Ishikawa (cell line): ENCODE measurements around the gene GNG12.

Experiments used
- CEBPB ChIP-seq: IDR thresholded peaks from 2 replicates; pipeline ENCODE4 v1.6.1; 2012
- CREB1 ChIP-seq: IDR thresholded peaks from 2 replicates; pipeline ENCODE4 v1.6.1; 2012; ENCODE audit warnings: low read depth
- EGR1 ChIP-seq: IDR thresholded peaks from 2 replicates; pipeline ENCODE4 v1.6.1; 2012
- EP300 ChIP-seq: IDR thresholded peaks from 2 replicates; pipeline ENCODE4 v1.6.1; 2012; ENCODE audit warnings: borderline replicate concordance
- FOXM1 ChIP-seq: IDR thresholded peaks from 2 replicates; pipeline ENCODE4 v1.6.1; 2012; ENCODE audit warnings: low read depth, borderline replicate concordance
- NFIC ChIP-seq: IDR thresholded peaks from 2 replicates; pipeline ENCODE4 v1.6.1; 2012
- RAD21 ChIP-seq: IDR thresholded peaks from 2 replicates; pipeline ENCODE4 v1.6.1; 2012; ENCODE audit warnings: low read depth
- TAF1 ChIP-seq: IDR thresholded peaks from 2 replicates; pipeline ENCODE4 v1.6.1; 2012; ENCODE audit warnings: low read depth, mild to moderate bottlenecking
- TCF12 ChIP-seq: IDR thresholded peaks from 2 replicates; pipeline ENCODE4 v1.6.1; 2012; ENCODE audit warnings: low read depth
- TEAD4 ChIP-seq: IDR thresholded peaks from 2 replicates; pipeline ENCODE4 v1.6.1; 2012
- YY1 ChIP-seq: IDR thresholded peaks from 2 replicates; pipeline ENCODE4 v1.6.1; 2012; ENCODE audit warnings: low read depth
- ZBTB7A ChIP-seq: IDR thresholded peaks from 2 replicates; pipeline ENCODE4 v1.6.1; 2012; ENCODE audit warnings: low read depth
- TF ChIP-seq, protein P1 (sequence below): IDR thresholded peaks from 2 replicates; pipeline ENCODE4 v1.6.1; 2012
- TF ChIP-seq, protein P2 (sequence below): IDR thresholded peaks from 2 replicates; pipeline ENCODE4 v1.6.1; 2012
- TF ChIP-seq, protein P3 (sequence below): IDR thresholded peaks from 2 replicates; pipeline ENCODE4 v1.6.1; 2012; ENCODE audit warnings: low read depth, mild to moderate bottlenecking

Gene GNG12

DNA sequence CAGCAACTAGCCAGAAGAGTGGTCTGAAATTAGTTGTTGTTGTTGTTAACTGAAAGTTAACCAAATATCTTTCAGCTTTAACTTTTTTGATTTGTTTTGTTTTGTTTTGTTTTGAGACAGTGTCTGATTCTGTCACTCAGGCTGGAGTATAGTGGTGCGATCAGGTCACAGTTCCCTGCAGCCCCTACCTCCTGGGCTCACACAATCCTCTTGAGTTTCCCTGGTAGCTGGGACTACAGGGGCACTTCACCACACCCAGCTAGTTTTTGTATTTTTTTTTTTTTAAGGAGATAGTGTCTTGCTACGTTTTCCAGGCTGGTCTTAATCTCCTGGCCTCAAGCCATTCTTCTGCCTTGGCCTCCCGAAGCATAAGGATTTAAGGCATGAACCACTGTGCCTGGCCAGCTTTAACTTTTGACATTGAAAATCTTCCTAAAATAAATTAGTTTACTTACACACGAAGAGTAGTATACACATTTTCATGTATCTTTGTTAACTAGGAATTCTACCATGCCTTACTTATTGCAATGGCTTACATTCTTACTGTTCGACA is 45.0 kb downstream of the GNG12 start:
- TF ChIP-seq TAF1 = no peak
- no peak for TF ChIP-seq CEBPB
- no peak for TF ChIP-seq RAD21
- no peak for TF ChIP-seq YY1
- TF ChIP-seq, protein P1, sequence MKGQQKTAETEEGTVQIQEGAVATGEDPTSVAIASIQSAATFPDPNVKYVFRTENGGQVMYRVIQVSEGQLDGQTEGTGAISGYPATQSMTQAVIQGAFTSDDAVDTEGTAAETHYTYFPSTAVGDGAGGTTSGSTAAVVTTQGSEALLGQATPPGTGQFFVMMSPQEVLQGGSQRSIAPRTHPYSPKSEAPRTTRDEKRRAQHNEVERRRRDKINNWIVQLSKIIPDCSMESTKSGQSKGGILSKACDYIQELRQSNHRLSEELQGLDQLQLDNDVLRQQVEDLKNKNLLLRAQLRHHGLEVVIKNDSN = no peak
- no peak for TF ChIP-seq TEAD4
- TF ChIP-seq, protein P2, sequence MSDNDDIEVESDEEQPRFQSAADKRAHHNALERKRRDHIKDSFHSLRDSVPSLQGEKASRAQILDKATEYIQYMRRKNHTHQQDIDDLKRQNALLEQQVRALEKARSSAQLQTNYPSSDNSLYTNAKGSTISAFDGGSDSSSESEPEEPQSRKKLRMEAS = no peak
- TF ChIP-seq NFIC = no peak
- TF ChIP-seq ZBTB7A = no peak
- no peak for TF ChIP-seq EP300
- TF ChIP-seq, protein P3, sequence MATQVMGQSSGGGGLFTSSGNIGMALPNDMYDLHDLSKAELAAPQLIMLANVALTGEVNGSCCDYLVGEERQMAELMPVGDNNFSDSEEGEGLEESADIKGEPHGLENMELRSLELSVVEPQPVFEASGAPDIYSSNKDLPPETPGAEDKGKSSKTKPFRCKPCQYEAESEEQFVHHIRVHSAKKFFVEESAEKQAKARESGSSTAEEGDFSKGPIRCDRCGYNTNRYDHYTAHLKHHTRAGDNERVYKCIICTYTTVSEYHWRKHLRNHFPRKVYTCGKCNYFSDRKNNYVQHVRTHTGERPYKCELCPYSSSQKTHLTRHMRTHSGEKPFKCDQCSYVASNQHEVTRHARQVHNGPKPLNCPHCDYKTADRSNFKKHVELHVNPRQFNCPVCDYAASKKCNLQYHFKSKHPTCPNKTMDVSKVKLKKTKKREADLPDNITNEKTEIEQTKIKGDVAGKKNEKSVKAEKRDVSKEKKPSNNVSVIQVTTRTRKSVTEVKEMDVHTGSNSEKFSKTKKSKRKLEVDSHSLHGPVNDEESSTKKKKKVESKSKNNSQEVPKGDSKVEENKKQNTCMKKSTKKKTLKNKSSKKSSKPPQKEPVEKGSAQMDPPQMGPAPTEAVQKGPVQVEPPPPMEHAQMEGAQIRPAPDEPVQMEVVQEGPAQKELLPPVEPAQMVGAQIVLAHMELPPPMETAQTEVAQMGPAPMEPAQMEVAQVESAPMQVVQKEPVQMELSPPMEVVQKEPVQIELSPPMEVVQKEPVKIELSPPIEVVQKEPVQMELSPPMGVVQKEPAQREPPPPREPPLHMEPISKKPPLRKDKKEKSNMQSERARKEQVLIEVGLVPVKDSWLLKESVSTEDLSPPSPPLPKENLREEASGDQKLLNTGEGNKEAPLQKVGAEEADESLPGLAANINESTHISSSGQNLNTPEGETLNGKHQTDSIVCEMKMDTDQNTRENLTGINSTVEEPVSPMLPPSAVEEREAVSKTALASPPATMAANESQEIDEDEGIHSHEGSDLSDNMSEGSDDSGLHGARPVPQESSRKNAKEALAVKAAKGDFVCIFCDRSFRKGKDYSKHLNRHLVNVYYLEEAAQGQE = no peak
- TF ChIP-seq CREB1 = no peak

DNA sequence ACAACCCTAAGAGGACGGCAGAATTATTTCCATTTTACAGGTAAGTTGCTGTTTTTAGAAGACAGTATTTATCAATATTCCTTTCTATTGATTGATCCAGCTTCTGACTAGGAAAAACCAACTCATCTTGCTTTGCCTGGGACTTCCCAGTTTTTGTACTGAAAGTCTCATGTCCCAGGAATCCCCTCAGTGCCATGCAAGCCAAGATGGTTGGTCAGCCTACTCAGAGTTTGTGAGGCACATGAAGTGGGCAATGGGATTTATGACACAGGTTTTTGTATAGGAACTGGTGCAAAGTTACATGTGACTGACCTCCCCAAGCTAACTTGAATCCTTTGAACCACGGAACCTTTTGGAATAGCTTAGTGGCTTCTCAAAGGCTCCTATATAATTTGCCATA is 45.5 kb downstream of the GNG12 start:
- TF ChIP-seq RAD21 (no peak), TCF12 (no peak), TEAD4 (no peak), YY1 (no peak), FOXM1 (no peak), CEBPB (no peak), ZBTB7A (no peak), TAF1 (no peak), NFIC (no peak), EP300 (no peak)
- TF ChIP-seq, protein P3 = no peak
- TF ChIP-seq, protein P2 = no peak

DNA sequence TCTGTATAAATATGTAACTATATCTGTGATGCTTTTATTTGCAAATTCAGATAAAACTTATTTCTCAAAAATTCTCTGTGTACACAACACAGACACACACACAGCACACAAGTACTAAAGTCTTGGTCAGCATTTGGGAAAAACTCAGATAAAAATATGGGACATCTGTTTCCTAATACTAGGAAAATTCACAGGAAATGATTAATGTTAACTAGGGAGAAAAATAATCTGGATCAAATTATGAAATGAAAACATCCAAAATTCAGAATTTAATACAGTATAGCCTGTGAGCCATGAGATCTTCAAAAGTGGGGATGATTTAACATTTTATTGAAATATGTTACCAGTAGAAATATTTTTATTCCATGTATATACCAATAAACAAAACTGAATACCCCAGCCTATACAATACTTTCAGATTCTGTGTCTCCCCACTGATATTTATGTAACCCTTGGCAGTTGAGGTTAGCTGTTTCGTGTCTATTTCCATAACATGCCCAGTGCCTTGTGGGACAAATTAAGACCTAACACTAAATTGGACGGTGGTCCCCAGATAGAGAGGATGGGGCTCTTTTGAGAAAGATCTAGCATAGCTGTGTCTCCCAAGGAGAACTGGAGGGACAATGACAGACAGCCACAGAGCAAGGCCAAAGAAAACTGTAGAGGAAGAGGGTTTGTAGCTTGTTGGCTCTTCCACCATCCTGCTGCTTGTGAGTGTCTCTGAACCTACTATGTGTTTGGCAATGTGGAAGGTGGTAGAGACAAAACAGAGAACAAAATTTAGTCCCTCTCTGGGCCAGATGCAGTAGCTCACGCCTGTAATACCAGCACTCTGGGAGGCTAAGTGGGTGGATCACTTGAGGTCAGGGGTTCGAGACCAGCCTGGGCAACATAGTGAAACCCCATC is 47.2 kb downstream of the GNG12 start:
- TF ChIP-seq CREB1 = no peak
- TF ChIP-seq RAD21 = no peak
- TF ChIP-seq, protein P2 = no peak

DNA sequence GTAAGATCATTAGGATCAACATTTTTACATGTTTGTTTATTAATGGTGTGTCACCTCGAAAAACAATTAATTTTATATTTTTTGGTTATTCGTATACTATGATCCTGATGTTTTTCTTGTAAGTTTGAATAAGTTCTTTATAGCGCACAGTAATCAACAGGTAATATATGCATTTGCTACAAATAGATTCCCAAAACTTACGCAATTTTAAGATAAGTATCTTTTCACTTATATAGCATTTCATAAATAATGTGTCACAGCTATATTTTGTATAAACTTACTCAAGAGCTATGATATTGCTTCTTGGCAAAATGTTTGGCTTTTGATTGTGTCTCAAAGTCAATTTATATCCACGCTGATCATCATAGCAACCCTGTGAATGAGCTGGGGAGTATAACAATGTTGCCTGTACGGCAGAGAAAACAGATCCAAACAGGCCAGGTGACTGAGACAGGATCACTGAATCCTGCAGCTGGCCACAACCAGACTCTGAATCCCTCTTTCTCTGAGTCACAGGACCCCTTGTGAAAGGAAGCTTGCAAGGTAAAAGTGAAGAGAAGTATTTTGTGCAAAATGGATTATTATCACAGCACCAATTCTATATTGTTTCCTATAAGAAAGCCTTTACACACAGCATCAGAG is 48.6 kb downstream of the GNG12 start:
- no peak for TF ChIP-seq CREB1
- no peak for TF ChIP-seq EGR1
- TF ChIP-seq TAF1 = no peak
- TF ChIP-seq, protein P3 = no peak
- TF ChIP-seq EP300 = no peak
- TF ChIP-seq, protein P1 = no peak
- TF ChIP-seq NFIC = no peak
- TF ChIP-seq, protein P2 = no peak
- no peak for TF ChIP-seq RAD21
- TF ChIP-seq FOXM1 = no peak
- no peak for TF ChIP-seq ZBTB7A
- TF ChIP-seq YY1 = no peak
- no peak for TF ChIP-seq TCF12
- no peak for TF ChIP-seq CEBPB
